ENCODE data around the gene TMEM51. TPM values are rescaled to one million over a fixed set of nuclear protein-coding genes. Genes with fewer than 3 reads are reported as not detected.
A peak's percentile ranks its signal among the peaks of the same experiment; 100 is the strongest.

Gene TMEM51
- total and polyA plus RNA-seq, 10 of the 15 experiments (the other 5 are each of a cell fraction or from before 2014, with no cell fraction given): 0.55 to 4.8 (median 3.1) TPM

DNA sequence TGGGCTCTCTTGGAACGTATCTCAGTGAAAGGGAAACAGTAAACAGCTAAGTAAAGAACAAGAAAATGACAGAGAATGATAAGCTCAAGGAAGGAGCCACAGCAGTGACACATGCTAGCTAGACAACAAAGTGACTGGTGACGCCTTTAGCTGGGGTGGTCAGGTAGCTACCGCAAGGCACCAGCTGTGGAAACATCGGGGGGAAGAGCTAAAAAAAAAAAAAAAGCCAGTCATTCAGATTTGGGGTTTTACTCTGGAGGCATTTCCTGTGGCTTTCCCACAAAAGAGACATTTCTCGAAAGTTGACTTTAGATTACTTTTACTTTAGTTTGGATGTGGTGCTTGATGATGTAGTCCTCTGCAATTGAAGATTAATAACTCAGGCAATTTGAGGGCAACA, 95.5 kb downstream of the TMEM51 start (continued):
- TF ChIP-seq EZH2 (IDR thresholded peaks at IDR 0.05; ENCODE audit: borderline replicate concordance, control insufficient read depth, low read depth, low read length) (no peak), ZNF274 (IDR thresholded peaks at IDR 0.05; ENCODE audit: insufficient read depth, insufficient read length) (no peak), SUPT20H (IDR thresholded peaks at IDR 0.05; ENCODE audit: borderline replicate concordance, control insufficient read depth, low read depth, low read length) (no peak), GATAD2B (conservative IDR thresholded peaks at IDR 0.05; ENCODE audit: low read depth) (no peak), JUND (IDR thresholded peaks at IDR 0.05; ENCODE audit: low read depth, low read length) (no peak), POLR2A (IDR thresholded peaks at IDR 0.05; ENCODE audit: low read depth, low read length) (no peak), ZSCAN29 (IDR thresholded peaks at IDR 0.05) (no peak), PML (IDR thresholded peaks at IDR 0.05; ENCODE audit: low read length) (no peak), RAD51 (IDR thresholded peaks at IDR 0.05) (peak; percentile 43), JUNB (IDR thresholded peaks at IDR 0.05) (peak; percentile 32; the same call in 1 of the 2 replicates), TBL1XR1 (IDR thresholded peaks at IDR 0.05; ENCODE audit: low read depth, low read length) (no peak), ZBED1 (IDR thresholded peaks at IDR 0.05; ENCODE audit: borderline replicate concordance) (no peak), CREB1 (IDR thresholded peaks at IDR 0.05; ENCODE audit: low read depth) (no peak), NR2C1 (IDR thresholded peaks at IDR 0.05) (no peak), NFIC (IDR thresholded peaks at IDR 0.05; ENCODE audit: low read depth, low read length) (peak; percentile 63; the same call in 1 of the 2 replicates), KAT2A (conservative IDR thresholded peaks at IDR 0.05; ENCODE audit: control insufficient read depth, low read depth, low read length) (no peak), WRNIP1 (IDR thresholded peaks at IDR 0.05; ENCODE audit: borderline replicate concordance, low read depth, low read length) (no peak), MTA2 (IDR thresholded peaks at IDR 0.05; ENCODE audit: low read depth) (peak; percentile 64)
- TF ChIP-seq, protein P1, sequence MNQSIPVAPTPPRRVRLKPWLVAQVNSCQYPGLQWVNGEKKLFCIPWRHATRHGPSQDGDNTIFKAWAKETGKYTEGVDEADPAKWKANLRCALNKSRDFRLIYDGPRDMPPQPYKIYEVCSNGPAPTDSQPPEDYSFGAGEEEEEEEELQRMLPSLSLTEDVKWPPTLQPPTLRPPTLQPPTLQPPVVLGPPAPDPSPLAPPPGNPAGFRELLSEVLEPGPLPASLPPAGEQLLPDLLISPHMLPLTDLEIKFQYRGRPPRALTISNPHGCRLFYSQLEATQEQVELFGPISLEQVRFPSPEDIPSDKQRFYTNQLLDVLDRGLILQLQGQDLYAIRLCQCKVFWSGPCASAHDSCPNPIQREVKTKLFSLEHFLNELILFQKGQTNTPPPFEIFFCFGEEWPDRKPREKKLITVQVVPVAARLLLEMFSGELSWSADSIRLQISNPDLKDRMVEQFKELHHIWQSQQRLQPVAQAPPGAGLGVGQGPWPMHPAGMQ (IDR thresholded peaks at IDR 0.05; ENCODE audit: borderline replicate concordance): no peak
- TF ChIP-seq, protein P2, sequence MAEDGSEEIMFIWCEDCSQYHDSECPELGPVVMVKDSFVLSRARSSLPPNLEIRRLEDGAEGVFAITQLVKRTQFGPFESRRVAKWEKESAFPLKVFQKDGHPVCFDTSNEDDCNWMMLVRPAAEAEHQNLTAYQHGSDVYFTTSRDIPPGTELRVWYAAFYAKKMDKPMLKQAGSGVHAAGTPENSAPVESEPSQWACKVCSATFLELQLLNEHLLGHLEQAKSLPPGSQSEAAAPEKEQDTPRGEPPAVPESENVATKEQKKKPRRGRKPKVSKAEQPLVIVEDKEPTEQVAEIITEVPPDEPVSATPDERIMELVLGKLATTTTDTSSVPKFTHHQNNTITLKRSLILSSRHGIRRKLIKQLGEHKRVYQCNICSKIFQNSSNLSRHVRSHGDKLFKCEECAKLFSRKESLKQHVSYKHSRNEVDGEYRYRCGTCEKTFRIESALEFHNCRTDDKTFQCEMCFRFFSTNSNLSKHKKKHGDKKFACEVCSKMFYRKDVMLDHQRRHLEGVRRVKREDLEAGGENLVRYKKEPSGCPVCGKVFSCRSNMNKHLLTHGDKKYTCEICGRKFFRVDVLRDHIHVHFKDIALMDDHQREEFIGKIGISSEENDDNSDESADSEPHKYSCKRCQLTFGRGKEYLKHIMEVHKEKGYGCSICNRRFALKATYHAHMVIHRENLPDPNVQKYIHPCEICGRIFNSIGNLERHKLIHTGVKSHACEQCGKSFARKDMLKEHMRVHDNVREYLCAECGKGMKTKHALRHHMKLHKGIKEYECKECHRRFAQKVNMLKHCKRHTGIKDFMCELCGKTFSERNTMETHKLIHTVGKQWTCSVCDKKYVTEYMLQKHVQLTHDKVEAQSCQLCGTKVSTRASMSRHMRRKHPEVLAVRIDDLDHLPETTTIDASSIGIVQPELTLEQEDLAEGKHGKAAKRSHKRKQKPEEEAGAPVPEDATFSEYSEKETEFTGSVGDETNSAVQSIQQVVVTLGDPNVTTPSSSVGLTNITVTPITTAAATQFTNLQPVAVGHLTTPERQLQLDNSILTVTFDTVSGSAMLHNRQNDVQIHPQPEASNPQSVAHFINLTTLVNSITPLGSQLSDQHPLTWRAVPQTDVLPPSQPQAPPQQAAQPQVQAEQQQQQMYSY (CRISPR knock-in tag; IDR thresholded peaks at IDR 0.05): no peak
- TF ChIP-seq, protein P3, sequence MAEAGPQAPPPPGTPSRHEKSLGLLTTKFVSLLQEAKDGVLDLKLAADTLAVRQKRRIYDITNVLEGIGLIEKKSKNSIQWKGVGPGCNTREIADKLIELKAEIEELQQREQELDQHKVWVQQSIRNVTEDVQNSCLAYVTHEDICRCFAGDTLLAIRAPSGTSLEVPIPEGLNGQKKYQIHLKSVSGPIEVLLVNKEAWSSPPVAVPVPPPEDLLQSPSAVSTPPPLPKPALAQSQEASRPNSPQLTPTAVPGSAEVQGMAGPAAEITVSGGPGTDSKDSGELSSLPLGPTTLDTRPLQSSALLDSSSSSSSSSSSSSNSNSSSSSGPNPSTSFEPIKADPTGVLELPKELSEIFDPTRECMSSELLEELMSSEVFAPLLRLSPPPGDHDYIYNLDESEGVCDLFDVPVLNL (IDR thresholded peaks at IDR 0.05; ENCODE audit: low read depth, low read length): no peak
- TF ChIP-seq, protein P4, sequence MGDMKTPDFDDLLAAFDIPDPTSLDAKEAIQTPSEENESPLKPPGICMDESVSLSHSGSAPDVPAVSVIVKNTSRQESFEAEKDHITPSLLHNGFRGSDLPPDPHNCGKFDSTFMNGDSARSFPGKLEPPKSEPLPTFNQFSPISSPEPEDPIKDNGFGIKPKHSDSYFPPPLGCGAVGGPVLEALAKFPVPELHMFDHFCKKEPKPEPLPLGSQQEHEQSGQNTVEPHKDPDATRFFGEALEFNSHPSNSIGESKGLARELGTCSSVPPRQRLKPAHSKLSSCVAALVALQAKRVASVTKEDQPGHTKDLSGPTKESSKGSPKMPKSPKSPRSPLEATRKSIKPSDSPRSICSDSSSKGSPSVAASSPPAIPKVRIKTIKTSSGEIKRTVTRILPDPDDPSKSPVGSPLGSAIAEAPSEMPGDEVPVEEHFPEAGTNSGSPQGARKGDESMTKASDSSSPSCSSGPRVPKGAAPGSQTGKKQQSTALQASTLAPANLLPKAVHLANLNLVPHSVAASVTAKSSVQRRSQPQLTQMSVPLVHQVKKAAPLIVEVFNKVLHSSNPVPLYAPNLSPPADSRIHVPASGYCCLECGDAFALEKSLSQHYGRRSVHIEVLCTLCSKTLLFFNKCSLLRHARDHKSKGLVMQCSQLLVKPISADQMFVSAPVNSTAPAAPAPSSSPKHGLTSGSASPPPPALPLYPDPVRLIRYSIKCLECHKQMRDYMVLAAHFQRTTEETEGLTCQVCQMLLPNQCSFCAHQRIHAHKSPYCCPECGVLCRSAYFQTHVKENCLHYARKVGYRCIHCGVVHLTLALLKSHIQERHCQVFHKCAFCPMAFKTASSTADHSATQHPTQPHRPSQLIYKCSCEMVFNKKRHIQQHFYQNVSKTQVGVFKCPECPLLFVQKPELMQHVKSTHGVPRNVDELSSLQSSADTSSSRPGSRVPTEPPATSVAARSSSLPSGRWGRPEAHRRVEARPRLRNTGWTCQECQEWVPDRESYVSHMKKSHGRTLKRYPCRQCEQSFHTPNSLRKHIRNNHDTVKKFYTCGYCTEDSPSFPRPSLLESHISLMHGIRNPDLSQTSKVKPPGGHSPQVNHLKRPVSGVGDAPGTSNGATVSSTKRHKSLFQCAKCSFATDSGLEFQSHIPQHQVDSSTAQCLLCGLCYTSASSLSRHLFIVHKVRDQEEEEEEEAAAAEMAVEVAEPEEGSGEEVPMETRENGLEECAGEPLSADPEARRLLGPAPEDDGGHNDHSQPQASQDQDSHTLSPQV (IDR thresholded peaks at IDR 0.05): no peak

All from GM12878 (cell line).